PC-9 (cell line): ENCODE measurements around the gene PRKRIP1. TPM values are rescaled to one million over a fixed set of nuclear protein-coding genes. Genes with fewer than 3 reads are reported as not detected.

Source experiments
- BruUV-seq: library from RNA; stranded (reverse); fragments of 400-500 nt; replicated peaks from 2 replicates; lab custom pipeline; 2021; lab: Mats Ljungman, UMichigan
- CTCF ChIA-PET: fragments of 300-600 bp; sonication (Branson Sonifier 250); formaldehyde crosslinking; loops from one replicate; lab custom pipeline; 2022; ENCODE audit warnings: antibody characterized with exemption; lab: Charles Lee
- POLR2A ChIA-PET: fragments of 300-600 bp; sonication (Branson Sonifier 250); formaldehyde crosslinking; loops from one replicate; lab custom pipeline; 2022; ENCODE audit warnings: antibody characterized with exemption; ENCODE audit not compliant: unreplicated experiment; lab: Charles Lee
- DNase-seq, 2 experiments: peaks; one replicate each; pipeline versions ENCODE4 v3.0.0 to v3.0.0-alpha.2; 2015 to 2022; ENCODE audit warnings: mixed read lengths in 1 of 2
- H2AFZ ChIP-seq: fragments of 200-600 bp; sonication (generic); 2 replicates; pipeline ENCODE4 v1.8.1; 2017; ENCODE audit warnings: antibody characterized with exemption
- H3F3A ChIP-seq: fragments of 200-600 bp; sonication (generic); 2 replicates; pipeline ENCODE4 v1.8.1; 2017; ENCODE audit warnings: antibody characterized with exemption, mild to moderate bottlenecking, low read depth; ENCODE audit not compliant: insufficient read depth
- H3K27ac ChIP-seq: fragments of 200-600 bp; sonication (generic); 2 replicates; pipeline ENCODE4 v1.6.1; 2016; ENCODE audit warnings: mixed run types
- H3K27me3 ChIP-seq: fragments of 200-600 bp; sonication (generic); 2 replicates; pipeline ENCODE4 v1.6.1; 2016; ENCODE audit warnings: low read depth, mixed run types; ENCODE audit not compliant: insufficient read depth
- H3K36me3 ChIP-seq: fragments of 200-600 bp; sonication (generic); 2 replicates; pipeline ENCODE4 v1.6.1; 2016; ENCODE audit warnings: low read depth, mixed run types
- H3K4me1 ChIP-seq: fragments of 200-600 bp; sonication (generic); replicated peaks from 2 replicates; pipeline ENCODE4 v1.6.1; 2016; ENCODE audit warnings: mixed run types; ENCODE audit not compliant: insufficient read depth
- H3K4me2 ChIP-seq: fragments of 200-600 bp; sonication (generic); 2 replicates; pipeline ENCODE4 v1.6.1; 2017; ENCODE audit warnings: mixed run types
- H3K4me3 ChIP-seq: fragments of 200-600 bp; sonication (generic); 2 replicates; pipeline ENCODE4 v1.6.1; 2016; ENCODE audit warnings: mixed run types
- H3K79me2 ChIP-seq: fragments of 200-600 bp; sonication (generic); 2 replicates; pipeline ENCODE4 v1.6.1; 2017; ENCODE audit warnings: low read depth, mixed run types
- H3K9me2 ChIP-seq: fragments of 200-600 bp; sonication (generic); 2 replicates; pipeline ENCODE4 v1.8.1; 2017; ENCODE audit warnings: mild to moderate bottlenecking; ENCODE audit not compliant: insufficient read depth
- H3K9me3 ChIP-seq: fragments of 200-600 bp; sonication (generic); 2 replicates; pipeline ENCODE4 v1.8.1; 2016; ENCODE audit warnings: low read depth; ENCODE audit not compliant: insufficient read depth
- H4K20me1 ChIP-seq: fragments of 200-600 bp; sonication (generic); 2 replicates; pipeline ENCODE4 v1.8.1; 2017; ENCODE audit not compliant: insufficient read depth
- EZH2 ChIP-seq: fragments of 200-600 bp; sonication (generic); IDR thresholded peaks from 2 replicates; pipeline ENCODE4 v1.8.0; 2017; ENCODE audit warnings: antibody characterized with exemption, low read depth
- intact Hi-C: fragments of 100-400 bp; cut with micrococcal nuclease; formaldehyde crosslinking; loops from one replicate; pipeline ENCODE4 v1.10.0; 2022; ENCODE audit not compliant: unreplicated experiment
- total RNA-seq: library from RNA; stranded (reverse); gene quantifications from 2 replicates; pipeline ENCODE4 v1.2.3, GENCODE V29; 2021
- TF ChIP-seq, protein P1 (sequence below): fragments of 200-600 bp; sonication (generic); conservative IDR thresholded peaks from 2 replicates; pipeline ENCODE4 v1.6.1; 2017; ENCODE audit warnings: mixed run types, antibody characterized with exemption, mild to moderate bottlenecking, moderate library complexity

The PRKRIP1 gene
- total RNA-seq, 1 experiment from 2014 or later = 34.6 TPM

DNA sequence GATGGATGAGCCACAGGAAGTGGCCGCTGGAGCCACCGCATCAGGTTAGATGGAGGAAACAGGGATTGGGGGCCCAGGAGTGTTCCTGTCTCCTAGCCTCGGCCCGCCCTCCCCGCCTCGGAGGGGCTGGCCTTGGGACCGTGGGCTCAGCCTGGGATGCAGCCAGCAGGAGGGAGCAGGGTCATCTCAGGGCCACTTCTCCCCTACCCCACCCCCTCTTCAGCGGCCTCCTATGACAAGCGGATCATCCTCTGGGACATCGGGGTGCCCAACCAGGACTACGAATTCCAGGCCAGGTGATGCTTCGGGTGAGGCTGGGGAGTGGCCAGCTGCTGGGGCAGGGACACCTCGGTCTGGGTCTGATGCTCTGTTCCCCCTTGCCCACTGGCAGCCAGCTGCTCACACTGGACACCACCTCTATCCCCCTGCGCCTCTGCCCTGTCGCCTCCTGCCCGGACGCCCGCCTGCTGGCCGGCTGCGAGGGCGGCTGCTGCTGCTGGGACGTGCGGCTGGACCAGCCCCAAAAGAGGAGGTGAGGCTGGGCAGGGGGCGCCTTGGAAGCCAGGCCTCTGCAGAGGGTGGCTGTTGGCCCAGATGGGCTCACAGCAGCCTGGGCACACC, 73.3 kb downstream of the PRKRIP1 start:
- ChIA-PET POLR2A (no interaction called here), CTCF (no interaction called here)
- no peaks in the 10 kb centered on the region for H4K20me1 ChIP-seq
- H3K9me2 ChIP-seq = no peaks in the 10 kb centered on the region
- no peaks in the 10 kb centered on the region for H3K9me3 ChIP-seq
- H3K4me1 ChIP-seq = peaks cover 5% of the 10 kb centered on the region; the same call in 1 of the 2 replicates
- intact Hi-C loops = loop anchor here (10.0 kb wide), 1 partner anchor 195 kb away; no protein-coding TSS in a partner anchor
- H3K79me2 ChIP-seq = peaks cover 1% of the 10 kb centered on the region; the same call in 1 of the 2 replicates
- TF ChIP-seq EZH2 = no peak
- TF ChIP-seq, protein P1, sequence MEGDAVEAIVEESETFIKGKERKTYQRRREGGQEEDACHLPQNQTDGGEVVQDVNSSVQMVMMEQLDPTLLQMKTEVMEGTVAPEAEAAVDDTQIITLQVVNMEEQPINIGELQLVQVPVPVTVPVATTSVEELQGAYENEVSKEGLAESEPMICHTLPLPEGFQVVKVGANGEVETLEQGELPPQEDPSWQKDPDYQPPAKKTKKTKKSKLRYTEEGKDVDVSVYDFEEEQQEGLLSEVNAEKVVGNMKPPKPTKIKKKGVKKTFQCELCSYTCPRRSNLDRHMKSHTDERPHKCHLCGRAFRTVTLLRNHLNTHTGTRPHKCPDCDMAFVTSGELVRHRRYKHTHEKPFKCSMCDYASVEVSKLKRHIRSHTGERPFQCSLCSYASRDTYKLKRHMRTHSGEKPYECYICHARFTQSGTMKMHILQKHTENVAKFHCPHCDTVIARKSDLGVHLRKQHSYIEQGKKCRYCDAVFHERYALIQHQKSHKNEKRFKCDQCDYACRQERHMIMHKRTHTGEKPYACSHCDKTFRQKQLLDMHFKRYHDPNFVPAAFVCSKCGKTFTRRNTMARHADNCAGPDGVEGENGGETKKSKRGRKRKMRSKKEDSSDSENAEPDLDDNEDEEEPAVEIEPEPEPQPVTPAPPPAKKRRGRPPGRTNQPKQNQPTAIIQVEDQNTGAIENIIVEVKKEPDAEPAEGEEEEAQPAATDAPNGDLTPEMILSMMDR = no peak
- H3F3A ChIP-seq = no peaks in the 10 kb centered on the region; the same call in 1 of the 2 replicates
- no TSS peak for BruUV-seq
- H3K27ac ChIP-seq = no peak overlapping the region
- DNase-seq = no peak
- H3K4me2 ChIP-seq = no peak overlapping the region
- no peak overlapping the region for H3K4me3 ChIP-seq
- H3K27me3 ChIP-seq = no peaks in the 10 kb centered on the region
- no peak overlapping the region for H2AFZ ChIP-seq
- H3K36me3 ChIP-seq = no peaks in the 10 kb centered on the region

DNA sequence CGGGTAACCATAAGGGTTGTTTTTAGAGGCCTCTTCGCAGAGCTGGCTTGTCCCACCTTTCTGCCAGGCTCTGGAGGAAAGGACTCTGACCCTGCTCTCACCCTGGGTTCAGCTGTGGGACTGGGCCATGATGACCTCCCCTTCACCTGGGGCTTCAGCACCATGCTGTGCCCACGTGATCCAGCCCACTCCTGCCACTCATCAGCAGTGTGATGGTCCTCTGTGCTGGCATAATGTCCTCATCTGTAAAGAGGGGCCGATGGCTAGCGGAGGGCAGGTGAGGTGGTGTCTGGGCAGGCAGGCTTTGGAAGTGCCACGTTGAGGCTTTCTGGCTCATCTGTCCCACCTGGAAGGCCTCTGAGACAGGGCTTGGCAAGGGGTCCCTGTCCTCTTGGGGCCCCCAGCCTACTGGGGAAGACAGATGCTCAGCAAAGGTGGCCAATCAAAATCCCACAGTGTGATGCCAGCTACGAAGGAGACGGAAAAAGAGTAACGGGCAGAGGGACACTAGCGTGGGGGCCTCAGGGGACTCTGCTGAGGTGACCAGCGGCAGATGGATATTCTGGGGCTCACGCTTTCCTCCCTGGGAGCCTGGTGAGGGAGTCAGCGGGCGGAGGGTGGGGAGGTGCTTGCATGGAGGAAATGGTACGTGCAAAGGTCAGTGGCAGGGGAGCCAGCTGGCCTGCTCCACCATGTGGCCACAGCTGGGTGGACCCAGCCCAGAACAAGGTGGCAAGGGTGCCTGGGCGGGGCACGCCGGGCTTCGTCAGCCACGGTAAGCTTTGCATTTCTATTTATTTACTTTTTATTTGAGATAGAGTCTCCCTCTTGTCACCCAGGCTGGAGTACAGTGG, 74.0 kb downstream of the PRKRIP1 start:
- no peaks in the 10 kb centered on the region for H3K79me2 ChIP-seq
- no peak for TF ChIP-seq EZH2
- TF ChIP-seq, protein P1 = no peak
- ChIA-PET POLR2A (no interaction called here), CTCF (no interaction called here)
- H3K4me1 ChIP-seq = peaks cover 5% of the 10 kb centered on the region; the same call in 1 of the 2 replicates
- no peak for DNase-seq
- intact Hi-C loops = loop anchor here (10.0 kb wide), 1 partner anchor 195 kb away; no protein-coding TSS in a partner anchor
- H3F3A ChIP-seq = no peaks in the 10 kb centered on the region; the same call in 1 of the 2 replicates
- no peaks in the 10 kb centered on the region for H3K36me3 ChIP-seq
- H3K27ac ChIP-seq = no peak overlapping the region
- H3K4me2 ChIP-seq = no peak overlapping the region
- H3K9me3 ChIP-seq = no peaks in the 10 kb centered on the region
- H3K4me3 ChIP-seq = no peak overlapping the region
- no peaks in the 10 kb centered on the region for H4K20me1 ChIP-seq
- H3K27me3 ChIP-seq = no peaks in the 10 kb centered on the region
- H3K9me2 ChIP-seq = no peaks in the 10 kb centered on the region
- H2AFZ ChIP-seq = no peak overlapping the region
- BruUV-seq = no TSS peak

DNA sequence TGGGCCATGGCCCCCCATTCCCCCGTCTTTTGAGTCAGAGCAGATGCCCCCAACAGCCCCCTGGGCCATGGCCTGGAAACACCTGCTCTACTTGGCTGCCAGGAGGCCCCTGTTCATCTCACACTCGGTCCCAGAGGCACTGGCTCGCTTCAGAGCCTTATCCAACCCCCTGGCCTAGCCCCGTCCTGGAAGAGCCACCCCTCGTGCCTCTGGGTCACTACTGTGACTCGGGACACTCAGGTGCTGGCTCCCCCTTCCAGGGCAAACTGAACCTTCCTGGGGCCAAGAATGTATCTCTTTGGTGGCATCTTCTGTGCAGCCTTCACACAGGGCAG, 75.6 kb downstream of the PRKRIP1 start:
- Histone ChIP-seq H3K9me3 (no peaks in the 10 kb centered on the region), H3K79me2 (no peaks in the 10 kb centered on the region), H3F3A (no peaks in the 10 kb centered on the region; the same call in 1 of the 2 replicates), H4K20me1 (no peaks in the 10 kb centered on the region), H3K4me1 (no peaks in the 10 kb centered on the region), H2AFZ (no peak overlapping the region), H3K4me3 (no peak overlapping the region), H3K9me2 (no peaks in the 10 kb centered on the region), H3K27ac (no peak overlapping the region), H3K36me3 (no peaks in the 10 kb centered on the region), H3K4me2 (no peak overlapping the region), H3K27me3 (no peaks in the 10 kb centered on the region)
- POLR2A ChIA-PET = no interaction called here
- intact Hi-C loops = no loop called here
- DNase-seq = no peak
- BruUV-seq = no TSS peak
- no peak for TF ChIP-seq EZH2
- TF ChIP-seq, protein P1 = no peak
- CTCF ChIA-PET = no interaction called here
